DOHH2 (cell line): Measurements from ENCODE around the gene ASB7.

Source experiments
- EZH2phosphoT487 ChIP-seq: fragments of 200-600 bp; sonication (generic); IDR thresholded peaks from 2 replicates; pipeline ENCODE4 v1.6.1; 2017; ENCODE audit warnings: borderline replicate concordance, mild to moderate bottlenecking, antibody characterized with exemption, low read length, moderate library complexity, mixed read lengths
- TF ChIP-seq, protein P1 (sequence below): fragments of 200-600 bp; sonication (generic); IDR thresholded peaks from one replicate; pipeline ENCODE4 v1.5.1; 2014; ENCODE audit warnings: antibody characterized with exemption, mild to moderate bottlenecking, low read depth, low read length; ENCODE audit not compliant: poor library complexity, severe bottlenecking

- TF ChIP-seq, protein P1, sequence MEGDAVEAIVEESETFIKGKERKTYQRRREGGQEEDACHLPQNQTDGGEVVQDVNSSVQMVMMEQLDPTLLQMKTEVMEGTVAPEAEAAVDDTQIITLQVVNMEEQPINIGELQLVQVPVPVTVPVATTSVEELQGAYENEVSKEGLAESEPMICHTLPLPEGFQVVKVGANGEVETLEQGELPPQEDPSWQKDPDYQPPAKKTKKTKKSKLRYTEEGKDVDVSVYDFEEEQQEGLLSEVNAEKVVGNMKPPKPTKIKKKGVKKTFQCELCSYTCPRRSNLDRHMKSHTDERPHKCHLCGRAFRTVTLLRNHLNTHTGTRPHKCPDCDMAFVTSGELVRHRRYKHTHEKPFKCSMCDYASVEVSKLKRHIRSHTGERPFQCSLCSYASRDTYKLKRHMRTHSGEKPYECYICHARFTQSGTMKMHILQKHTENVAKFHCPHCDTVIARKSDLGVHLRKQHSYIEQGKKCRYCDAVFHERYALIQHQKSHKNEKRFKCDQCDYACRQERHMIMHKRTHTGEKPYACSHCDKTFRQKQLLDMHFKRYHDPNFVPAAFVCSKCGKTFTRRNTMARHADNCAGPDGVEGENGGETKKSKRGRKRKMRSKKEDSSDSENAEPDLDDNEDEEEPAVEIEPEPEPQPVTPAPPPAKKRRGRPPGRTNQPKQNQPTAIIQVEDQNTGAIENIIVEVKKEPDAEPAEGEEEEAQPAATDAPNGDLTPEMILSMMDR, result no peak
- no peak for TF ChIP-seq EZH2phosphoT487
These were observed 30.7 kb upstream of the ASB7 start for GRCh38 chr15:100571592-100572167.
